ENCODE measurements around the gene TBX4.

GRCh38 chr17:61488878-61489718 is 36.9 kb downstream of the TBX4 start:
- TF ChIP-seq EP300 (IDR thresholded peaks at IDR 0.05): no peak
- TF ChIP-seq CTCF (IDR thresholded peaks at IDR 0.05): no peak
- TF ChIP-seq POLR2A (IDR thresholded peaks at IDR 0.05): no peak
